ENCODE measurements around the gene PXMP4. TPM values are rescaled to one million over a fixed set of nuclear protein-coding genes. Genes with fewer than 3 reads are reported as not detected.

PXMP4 gene
- total RNA-seq, 1 experiment from 2014 or later: 18.7 TPM

DNA sequence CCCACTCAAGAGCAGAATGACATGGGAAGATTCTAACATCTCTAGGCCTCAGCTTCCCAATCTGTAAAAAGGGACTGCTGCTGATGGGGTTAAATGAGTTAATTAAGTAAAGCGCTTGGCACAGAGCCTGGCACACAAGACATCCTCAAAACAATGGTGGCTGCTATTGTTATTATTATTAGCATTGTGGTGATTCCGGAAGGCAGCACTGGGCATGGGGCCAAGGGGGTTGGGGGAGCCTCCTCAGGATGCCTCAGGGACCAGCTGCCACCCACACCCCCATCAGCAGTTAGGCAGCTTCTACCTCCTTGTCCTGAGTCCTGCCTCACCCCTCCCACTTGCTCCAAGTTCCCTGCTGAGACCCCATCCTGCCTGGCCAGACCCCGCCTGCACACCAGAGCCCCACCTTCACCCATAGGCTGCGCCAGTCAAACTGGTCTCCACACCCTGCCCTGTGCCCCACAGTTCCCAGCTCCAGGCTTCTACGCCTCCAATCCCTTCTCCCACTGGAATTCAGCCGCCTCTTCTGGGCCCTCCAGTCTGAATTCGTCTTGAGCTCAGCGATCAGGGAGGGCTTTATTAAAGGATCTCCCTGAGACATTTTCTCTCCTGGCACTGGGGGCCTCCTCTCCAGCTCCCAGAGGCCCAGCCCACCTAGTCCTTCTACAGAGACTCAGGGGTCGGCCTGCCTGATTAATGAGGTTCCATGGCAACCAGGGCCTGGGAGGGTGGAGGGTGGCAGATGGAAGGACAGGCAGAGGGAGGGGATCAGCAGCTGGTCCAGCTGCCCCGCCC is 35.4 kb downstream of the PXMP4 start:
- TF ChIP-seq, protein P1, sequence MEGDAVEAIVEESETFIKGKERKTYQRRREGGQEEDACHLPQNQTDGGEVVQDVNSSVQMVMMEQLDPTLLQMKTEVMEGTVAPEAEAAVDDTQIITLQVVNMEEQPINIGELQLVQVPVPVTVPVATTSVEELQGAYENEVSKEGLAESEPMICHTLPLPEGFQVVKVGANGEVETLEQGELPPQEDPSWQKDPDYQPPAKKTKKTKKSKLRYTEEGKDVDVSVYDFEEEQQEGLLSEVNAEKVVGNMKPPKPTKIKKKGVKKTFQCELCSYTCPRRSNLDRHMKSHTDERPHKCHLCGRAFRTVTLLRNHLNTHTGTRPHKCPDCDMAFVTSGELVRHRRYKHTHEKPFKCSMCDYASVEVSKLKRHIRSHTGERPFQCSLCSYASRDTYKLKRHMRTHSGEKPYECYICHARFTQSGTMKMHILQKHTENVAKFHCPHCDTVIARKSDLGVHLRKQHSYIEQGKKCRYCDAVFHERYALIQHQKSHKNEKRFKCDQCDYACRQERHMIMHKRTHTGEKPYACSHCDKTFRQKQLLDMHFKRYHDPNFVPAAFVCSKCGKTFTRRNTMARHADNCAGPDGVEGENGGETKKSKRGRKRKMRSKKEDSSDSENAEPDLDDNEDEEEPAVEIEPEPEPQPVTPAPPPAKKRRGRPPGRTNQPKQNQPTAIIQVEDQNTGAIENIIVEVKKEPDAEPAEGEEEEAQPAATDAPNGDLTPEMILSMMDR (IDR thresholded peaks at IDR 0.05; ENCODE audit: unreplicated experiment): no peak
- Mint-ChIP-seq H3K4me3 (ENCODE audit: low read depth, unreplicated experiment) (peak overlapping the region; percentile 62), H3K27me3 (ENCODE audit: unreplicated experiment) (no peaks in the 10 kb centered on the region), H3K4me1 (ENCODE audit: low read depth, unreplicated experiment) (peaks cover 44% of the 10 kb centered on the region), H3K27ac (ENCODE audit: unreplicated experiment) (peak overlapping the region; percentile 69), H3K9me3 (ENCODE audit: low read depth, unreplicated experiment) (no peaks in the 10 kb centered on the region), H3K36me3 (ENCODE audit: insufficient read depth, unreplicated experiment) (peaks cover 45% of the 10 kb centered on the region)
- no TSS peak for BruUV-seq (replicated peaks)
- CTCF ChIA-PET: interaction anchor here (0.7 to 1.5 kb wide), 3 partner anchors 17 to 48 kb away, joined by 3 to 11 read pairs (median 3); partner anchors contain the start of gene ACTL10
- intact Hi-C loops (cut with micrococcal nuclease; ENCODE audit: unreplicated experiment): loop anchor here (5.0 kb wide), 1 partner anchor 113 kb away; no protein-coding TSS in a partner anchor
- DNase-seq: peak; percentile 43

DNA sequence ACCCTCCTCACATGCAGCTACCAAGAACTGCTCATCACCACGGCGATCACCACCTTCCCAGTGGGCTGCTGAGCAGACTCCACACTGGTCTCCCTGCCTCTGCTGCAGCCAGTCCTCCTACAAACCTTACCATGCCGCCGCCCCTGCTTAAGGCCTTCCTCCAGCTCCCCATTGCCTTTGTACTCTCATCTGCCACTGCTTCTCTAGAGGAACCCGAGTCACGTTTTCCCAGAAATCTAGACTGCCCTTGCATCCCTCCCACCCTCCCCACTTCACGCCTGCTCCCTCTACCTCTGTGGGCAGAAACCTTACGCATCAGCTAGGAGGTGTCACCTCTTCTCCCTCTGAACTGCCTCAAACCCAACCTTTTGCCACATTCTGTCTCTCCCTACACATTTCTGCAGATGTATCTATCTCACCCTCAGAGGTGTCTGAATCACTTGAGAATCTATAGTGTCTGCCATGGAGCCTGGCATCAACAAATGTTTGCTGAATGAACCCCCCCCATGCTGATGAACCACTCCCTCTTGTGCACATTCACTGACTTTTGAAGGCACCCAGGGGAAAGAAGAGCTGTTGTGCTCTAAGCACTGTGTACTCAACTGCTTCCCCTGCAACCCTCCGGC is 38.3 kb downstream of the PXMP4 start:
- BruUV-seq (replicated peaks): no TSS peak
- intact Hi-C loops (cut with micrococcal nuclease; ENCODE audit: unreplicated experiment): no loop called here
- Mint-ChIP-seq H3K4me3 (ENCODE audit: low read depth, unreplicated experiment) (no peak overlapping the region), H3K27ac (ENCODE audit: unreplicated experiment) (no peak overlapping the region), H3K4me1 (ENCODE audit: low read depth, unreplicated experiment) (peaks cover 33% of the 10 kb centered on the region), H3K9me3 (ENCODE audit: low read depth, unreplicated experiment) (no peaks in the 10 kb centered on the region), H3K27me3 (ENCODE audit: unreplicated experiment) (no peaks in the 10 kb centered on the region), H3K36me3 (ENCODE audit: insufficient read depth, unreplicated experiment) (peaks cover 52% of the 10 kb centered on the region)
- CTCF ChIA-PET: no interaction called here
- TF ChIP-seq, protein P1 (IDR thresholded peaks at IDR 0.05; ENCODE audit: unreplicated experiment): no peak
- no peak for DNase-seq

DNA sequence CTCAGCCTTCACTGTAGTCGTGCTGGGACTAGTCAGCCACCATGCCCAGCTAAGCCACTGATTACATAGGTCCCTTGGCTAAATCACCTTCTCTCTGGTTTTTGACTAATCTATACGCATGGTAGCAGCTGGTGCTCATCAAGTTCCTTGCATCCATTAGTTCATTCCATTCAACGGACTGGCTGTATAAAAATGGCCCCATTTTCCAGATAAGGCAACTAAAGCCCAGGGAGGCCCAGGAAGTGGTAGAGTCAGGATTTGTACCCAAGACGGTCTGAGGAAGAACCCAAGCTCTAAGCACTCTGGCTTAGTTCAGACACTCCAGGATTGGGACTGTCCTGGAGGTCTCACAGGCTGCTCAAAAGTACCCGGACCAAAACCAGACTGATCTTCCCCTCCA is 38.8 kb downstream of the PXMP4 start:
- intact Hi-C loops (cut with micrococcal nuclease; ENCODE audit: unreplicated experiment): no loop called here
- no peak overlapping the region for H3K4me3 Mint-ChIP-seq (ENCODE audit: low read depth, unreplicated experiment)

DNA sequence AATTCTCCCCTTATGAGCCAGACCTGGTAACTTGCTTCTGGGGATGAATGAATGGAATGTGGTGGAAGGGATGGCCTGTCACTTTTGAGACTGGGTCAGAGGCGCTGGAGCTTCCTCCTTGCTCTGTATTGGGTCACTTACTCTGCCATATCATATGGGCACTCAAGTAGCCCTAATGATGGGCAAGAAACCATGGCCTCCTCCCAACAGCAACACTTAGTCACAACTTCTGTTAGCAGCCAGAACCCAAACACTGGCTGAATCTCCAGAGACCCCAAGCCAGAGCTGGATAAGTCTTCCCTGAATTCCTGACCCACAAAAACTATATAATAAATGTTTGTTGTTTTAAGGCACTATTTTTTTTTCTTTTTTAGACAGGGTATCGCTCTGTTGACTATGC is 39.4 kb downstream of the PXMP4 start:
- no TSS peak for BruUV-seq (replicated peaks)
- no peak for DNase-seq
- TF ChIP-seq, protein P1 (IDR thresholded peaks at IDR 0.05; ENCODE audit: unreplicated experiment): no peak
- Mint-ChIP-seq H3K27ac (ENCODE audit: unreplicated experiment) (no peak overlapping the region), H3K27me3 (ENCODE audit: unreplicated experiment) (no peaks in the 10 kb centered on the region), H3K36me3 (ENCODE audit: insufficient read depth, unreplicated experiment) (peaks cover 55% of the 10 kb centered on the region), H3K4me1 (ENCODE audit: low read depth, unreplicated experiment) (peaks cover 28% of the 10 kb centered on the region), H3K4me3 (ENCODE audit: low read depth, unreplicated experiment) (no peak overlapping the region), H3K9me3 (ENCODE audit: low read depth, unreplicated experiment) (no peaks in the 10 kb centered on the region)
- intact Hi-C loops (cut with micrococcal nuclease; ENCODE audit: unreplicated experiment): no loop called here
- CTCF ChIA-PET: interaction anchor here (0.9 kb wide), 1 partner anchor 234 kb away, joined by 3 read pairs; no protein-coding TSS in a partner anchor

More for the DNA sequence above, 38.8 kb downstream of the PXMP4 start:
- Mint-ChIP-seq H3K27ac (ENCODE audit: unreplicated experiment) (no peak overlapping the region), H3K27me3 (ENCODE audit: unreplicated experiment) (no peaks in the 10 kb centered on the region), H3K36me3 (ENCODE audit: insufficient read depth, unreplicated experiment) (peaks cover 52% of the 10 kb centered on the region), H3K4me1 (ENCODE audit: low read depth, unreplicated experiment) (peaks cover 28% of the 10 kb centered on the region), H3K9me3 (ENCODE audit: low read depth, unreplicated experiment) (no peaks in the 10 kb centered on the region)
- no TSS peak for BruUV-seq (replicated peaks)
- TF ChIP-seq, protein P1 (IDR thresholded peaks at IDR 0.05; ENCODE audit: unreplicated experiment): no peak
- CTCF ChIA-PET: no interaction called here
- no peak for DNase-seq

All from Calu3 (cell line).